MV-4-11 (cell line): ENCODE results near the gene UGT1A6.

Experiments used
- DNase-seq: peaks from one replicate; lab custom pipeline; 2025; lab: John Stamatoyannopoulos, UW

The UGT1A6 gene

DNA sequence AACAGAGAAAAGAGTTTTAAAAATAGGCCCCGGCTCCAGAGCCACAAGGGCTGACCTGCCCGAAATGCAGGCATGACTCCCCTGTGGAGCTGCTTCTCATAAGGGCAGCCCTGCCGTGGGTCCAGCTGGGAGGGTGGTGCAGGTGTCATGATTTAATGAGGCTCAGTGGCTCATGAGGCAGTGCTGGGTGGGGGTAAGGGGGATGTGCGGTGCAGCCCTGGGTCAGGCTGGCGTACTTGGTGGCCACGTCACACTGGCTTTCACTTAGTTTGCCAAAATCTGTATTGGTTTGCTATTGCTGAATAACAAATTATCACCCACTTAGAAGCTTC is 128.1 kb downstream of the UGT1A6 start:
- no peak for DNase-seq

DNA sequence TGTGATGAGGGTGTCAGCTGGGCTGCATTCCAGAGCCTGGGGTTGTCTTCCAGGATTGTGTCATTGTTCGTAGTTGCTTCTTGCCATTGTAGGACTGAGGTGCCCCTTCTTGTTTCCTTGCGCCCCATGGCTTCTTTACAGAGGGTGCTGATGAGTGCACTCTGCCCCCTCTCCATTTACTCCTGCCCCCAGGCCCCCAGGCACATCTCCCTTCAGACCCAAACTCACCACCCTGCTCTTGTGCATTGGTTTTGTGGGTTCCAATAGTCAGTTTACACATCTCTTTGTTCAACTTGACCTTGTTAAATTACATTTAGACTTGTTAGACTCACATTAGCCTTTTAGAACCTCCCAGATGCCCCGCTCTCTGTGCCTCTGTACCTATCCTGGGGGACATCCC is 128.5 kb downstream of the UGT1A6 start:
- no peak for DNase-seq

DNA sequence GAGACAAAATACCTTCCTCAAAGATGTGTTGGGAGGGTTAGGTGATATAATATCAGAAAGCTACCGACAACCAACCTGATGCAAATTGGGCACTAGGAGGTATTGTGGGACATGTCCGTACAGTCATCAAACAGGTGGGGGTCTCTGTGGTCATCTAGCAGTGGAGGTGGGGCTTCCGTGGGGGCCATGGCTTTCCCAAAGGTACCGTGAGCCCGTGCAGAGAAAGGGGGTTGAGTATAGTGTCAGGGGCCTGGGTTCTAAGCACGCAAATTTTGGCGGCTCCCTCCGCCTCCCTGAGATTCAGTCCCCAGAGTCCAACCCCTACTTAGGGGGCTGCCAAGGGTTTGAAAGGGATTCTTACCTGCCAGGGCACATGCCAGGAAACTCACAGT is 129.0 kb downstream of the UGT1A6 start:
- no peak for DNase-seq

DNA sequence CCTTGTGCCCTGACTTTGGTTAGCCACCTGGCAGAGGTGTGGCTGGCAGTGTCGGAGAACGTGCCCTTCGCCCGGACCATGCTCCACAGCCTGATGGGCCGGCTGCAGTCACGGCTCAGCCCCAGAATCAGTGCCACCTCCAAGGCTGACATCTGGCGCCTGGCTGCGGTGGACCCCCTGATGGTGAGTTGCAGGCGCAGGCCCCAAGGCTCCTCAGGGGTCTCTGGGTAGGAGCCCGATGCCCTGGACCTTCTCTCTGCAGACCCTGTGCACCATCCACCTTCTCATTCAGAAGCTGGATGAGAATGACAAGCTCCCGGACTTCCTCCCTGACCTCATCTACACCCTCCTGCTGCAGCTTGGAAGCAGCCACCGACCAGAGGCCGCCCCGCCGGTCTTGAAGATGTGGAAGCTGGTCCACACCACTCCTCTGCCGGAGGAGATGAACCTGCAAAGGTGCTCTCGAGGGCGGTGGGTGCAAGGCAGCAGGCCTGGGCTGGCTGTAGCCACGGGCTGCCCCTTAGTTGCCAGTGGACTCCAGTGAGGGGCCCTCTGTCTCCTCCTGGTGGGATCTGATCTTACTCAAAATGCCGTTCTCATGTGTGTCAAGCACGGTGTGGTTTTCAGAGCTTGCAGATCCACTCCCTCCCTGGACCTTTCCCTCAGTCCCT is 129.5 kb downstream of the UGT1A6 start:
- DNase-seq, result no peak
